GM10266 (cell line): ENCODE results near the gene PRKAB1.

ENCODE experiments used
- DNase-seq: peaks from one replicate; pipeline ENCODE4 v3.0.0; 2012; ENCODE audit errors: extremely low spot score
- CTCF ChIP-seq: IDR thresholded peaks from 2 replicates; pipeline ENCODE4 v1.5.1; 2012; ENCODE audit warnings: mild to moderate bottlenecking, low read depth; ENCODE audit not compliant: control insufficient read depth, insufficient read depth; ENCODE audit errors: missing control alignments

The PRKAB1 gene

GRCh38 chr12:119665164-119665929 lies 2.6 kb upstream of the PRKAB1 start:
- DNase-seq = no peak
- no peak for TF ChIP-seq CTCF

GRCh38 chr12:119666226-119666795 lies 1.6 kb upstream of the PRKAB1 start:
- no peak for TF ChIP-seq CTCF
- DNase-seq = peak; percentile 34

- TF ChIP-seq CTCF = no peak
- DNase-seq = peak; percentile 52
Measured at GRCh38 chr12:119666900-119667576, 895 bp upstream of the PRKAB1 start.

- DNase-seq = no peak
- TF ChIP-seq CTCF = no peak
Measured at GRCh38 chr12:119668324-119668841, 450 bp downstream of the PRKAB1 start.

- no peak for TF ChIP-seq CTCF
- DNase-seq = no peak
Measured at GRCh38 chr12:119669744-119670472, 2.0 kb downstream of the PRKAB1 start.

- TF ChIP-seq CTCF = no peak
Measured at GRCh38 chr12:119671070-119671469, 3.1 kb downstream of the PRKAB1 start.

More at GRCh38 chr12:119671070-119671469, 3.1 kb downstream of the PRKAB1 start:
- DNase-seq = no peak
